ENCODE results near the gene ACSM5. TPM values are rescaled to one million over a fixed set of nuclear protein-coding genes. Genes with fewer than 3 reads are reported as not detected.

ACSM5 gene
- total RNA-seq, 1 donor from 2014 or later: 0.12 TPM

DNA sequence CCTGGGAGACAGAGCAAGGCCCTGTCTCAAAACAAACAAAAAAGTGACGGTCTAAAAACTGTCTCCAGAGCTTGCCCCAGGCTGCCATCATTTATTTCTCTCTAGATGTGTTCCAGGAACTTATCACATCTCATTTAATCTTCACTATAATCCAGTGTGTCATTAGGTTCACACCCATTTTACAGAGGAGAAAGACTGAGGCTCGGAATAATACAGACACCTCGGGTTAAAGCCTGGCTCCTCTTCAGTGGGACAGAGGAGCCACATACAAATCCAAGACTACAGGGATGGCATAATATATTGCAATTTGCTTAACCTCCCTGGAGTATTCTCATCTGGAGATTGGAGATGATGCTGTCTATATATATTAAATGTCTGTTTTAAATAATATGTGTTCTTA, 10.7 kb upstream of the ACSM5 start:
- H3K4me3 ChIP-seq (ENCODE audit: low read depth, low read length): no peak overlapping the region
- DNase-seq (ENCODE audit: low read depth): no peak
- TF ChIP-seq, protein P1, sequence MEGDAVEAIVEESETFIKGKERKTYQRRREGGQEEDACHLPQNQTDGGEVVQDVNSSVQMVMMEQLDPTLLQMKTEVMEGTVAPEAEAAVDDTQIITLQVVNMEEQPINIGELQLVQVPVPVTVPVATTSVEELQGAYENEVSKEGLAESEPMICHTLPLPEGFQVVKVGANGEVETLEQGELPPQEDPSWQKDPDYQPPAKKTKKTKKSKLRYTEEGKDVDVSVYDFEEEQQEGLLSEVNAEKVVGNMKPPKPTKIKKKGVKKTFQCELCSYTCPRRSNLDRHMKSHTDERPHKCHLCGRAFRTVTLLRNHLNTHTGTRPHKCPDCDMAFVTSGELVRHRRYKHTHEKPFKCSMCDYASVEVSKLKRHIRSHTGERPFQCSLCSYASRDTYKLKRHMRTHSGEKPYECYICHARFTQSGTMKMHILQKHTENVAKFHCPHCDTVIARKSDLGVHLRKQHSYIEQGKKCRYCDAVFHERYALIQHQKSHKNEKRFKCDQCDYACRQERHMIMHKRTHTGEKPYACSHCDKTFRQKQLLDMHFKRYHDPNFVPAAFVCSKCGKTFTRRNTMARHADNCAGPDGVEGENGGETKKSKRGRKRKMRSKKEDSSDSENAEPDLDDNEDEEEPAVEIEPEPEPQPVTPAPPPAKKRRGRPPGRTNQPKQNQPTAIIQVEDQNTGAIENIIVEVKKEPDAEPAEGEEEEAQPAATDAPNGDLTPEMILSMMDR (conservative IDR thresholded peaks at IDR 0.05; ENCODE audit: low read depth, low read length): no peak

DNA sequence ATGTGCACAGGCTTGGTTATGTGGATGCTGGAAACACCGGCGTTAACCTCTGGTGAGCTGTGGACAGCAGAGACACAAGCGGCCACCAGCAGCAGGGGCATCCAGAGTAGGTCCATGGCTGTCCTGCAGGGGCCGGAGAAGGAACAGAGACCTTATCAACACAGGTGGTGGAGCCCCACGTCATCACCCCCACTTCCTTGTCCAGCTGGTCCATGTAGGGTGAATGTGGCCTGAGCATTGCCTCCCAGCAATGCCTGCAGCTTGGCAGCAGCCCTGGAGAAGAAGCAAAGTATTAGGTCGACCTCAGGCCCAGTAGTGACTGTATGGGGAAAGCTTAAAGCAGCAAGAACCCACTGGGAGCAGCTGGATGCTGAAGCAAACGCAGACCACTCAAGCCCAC, 10.1 kb upstream of the ACSM5 start:
- TF ChIP-seq, protein P1 (conservative IDR thresholded peaks at IDR 0.05; ENCODE audit: low read depth, low read length): no peak
- DNase-seq (ENCODE audit: low read depth): no peak

DNA sequence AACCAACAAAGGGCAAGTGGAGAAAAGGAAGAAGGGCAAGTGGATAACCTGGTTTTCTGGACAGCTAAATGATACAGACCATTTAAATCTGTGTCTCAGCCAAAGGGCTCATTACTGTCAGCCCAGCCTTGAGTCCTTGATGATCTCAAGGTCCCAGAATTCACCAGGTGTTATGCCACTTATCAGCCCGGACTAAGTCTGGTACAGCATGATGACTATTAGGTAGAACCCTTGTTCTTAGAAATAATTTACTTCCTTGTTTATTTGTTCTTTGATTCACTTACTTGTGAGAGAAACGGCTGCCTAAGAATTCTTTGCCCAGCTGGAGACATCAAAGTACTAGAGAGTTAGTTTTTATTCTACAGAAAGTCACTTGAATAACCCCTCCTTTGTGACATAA, 8.3 kb upstream of the ACSM5 start:
- DNase-seq (ENCODE audit: low read depth): no peak
- TF ChIP-seq, protein P1 (conservative IDR thresholded peaks at IDR 0.05; ENCODE audit: low read depth, low read length): no peak
- H3K4me3 ChIP-seq (ENCODE audit: low read depth, low read length): no peak overlapping the region

More for the DNA sequence above, 10.1 kb upstream of the ACSM5 start:
- H3K4me3 ChIP-seq (ENCODE audit: low read depth, low read length): no peak overlapping the region

DNA sequence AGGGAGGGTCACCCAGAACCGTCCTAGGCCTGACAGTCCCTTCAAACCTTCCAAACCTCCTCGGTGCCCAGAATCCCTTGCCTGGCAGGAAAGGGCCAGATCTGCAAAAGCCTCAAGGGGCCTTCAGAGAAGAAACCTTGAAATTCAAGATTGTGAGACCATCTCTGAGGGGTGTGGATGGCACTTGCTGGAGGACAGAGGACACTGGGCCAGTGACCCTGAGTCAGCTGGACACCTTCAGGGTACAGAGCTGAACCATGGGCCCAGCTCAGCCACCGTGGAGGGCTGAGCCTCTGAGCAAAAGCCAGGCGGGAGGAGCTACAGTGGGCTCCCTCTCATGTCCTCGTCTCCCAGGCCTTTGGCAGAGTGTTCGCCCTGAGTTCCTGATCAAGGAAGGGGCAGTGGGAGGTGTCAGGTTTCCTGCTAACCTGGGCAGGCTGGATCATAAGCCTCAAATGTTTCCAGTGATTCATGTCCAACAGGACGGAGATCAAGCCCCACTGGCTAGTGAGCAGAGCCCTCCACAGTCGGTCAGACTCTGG, 7.8 kb upstream of the ACSM5 start:
- no peak overlapping the region for H3K4me3 ChIP-seq (ENCODE audit: low read depth, low read length)
- no peak for DNase-seq (ENCODE audit: low read depth)
- TF ChIP-seq, protein P1 (conservative IDR thresholded peaks at IDR 0.05; ENCODE audit: low read depth, low read length): no peak

DNA sequence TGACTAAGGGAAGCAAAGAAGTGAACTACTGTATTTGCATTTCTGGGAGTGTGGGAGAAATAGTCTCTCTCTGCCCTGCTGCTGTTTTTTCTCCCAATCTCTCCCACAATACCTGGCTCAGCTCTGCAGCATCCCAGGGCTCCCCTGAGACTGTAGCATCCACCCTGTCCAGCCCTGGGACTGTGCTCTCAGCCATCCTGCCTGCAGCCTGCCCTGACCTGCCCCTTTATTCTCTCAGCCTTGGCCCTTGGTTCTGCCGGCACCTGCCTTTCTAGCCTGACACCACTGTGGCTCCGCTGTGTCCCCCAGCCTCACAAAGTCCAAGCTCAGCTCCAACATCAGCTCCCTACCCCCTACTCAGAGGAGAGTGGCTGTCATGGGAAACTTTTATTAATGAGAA, 6.7 kb upstream of the ACSM5 start:
- TF ChIP-seq, protein P1 (conservative IDR thresholded peaks at IDR 0.05; ENCODE audit: low read depth, low read length): no peak

DNA sequence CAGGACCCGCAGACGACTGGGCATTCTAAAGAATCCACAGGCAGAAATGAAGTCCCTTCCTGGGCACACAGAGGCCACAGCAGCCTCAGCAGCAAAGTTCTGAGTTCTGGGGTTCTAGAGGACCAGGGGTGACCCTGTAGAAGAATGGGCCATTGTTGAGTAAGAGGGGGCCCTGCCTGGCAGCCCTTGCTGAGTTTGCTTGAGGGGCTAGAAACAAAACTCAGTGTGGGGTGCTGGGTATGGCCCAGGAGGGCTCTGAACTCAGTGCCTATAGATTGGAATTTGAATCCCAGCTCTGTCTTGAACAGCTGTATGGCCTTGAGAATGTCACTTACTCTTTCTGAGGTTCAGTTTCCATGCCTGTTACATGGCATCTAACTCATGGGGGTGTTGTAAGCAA, 4.7 kb upstream of the ACSM5 start, which contains the start of gene PDILT:
TSS of gene PDILT (minus strand) at position 101 of the 400 bp plus-strand sequence. CDS start 5,437 bp downstream, outside the sequence.
- TF ChIP-seq, protein P1 (conservative IDR thresholded peaks at IDR 0.05; ENCODE audit: low read depth, low read length): no peak
- no peak within 1 kb of the TSS for H3K4me3 ChIP-seq (ENCODE audit: low read depth, low read length)
- DNase-seq (ENCODE audit: low read depth): no peak

More for the DNA sequence above, 6.7 kb upstream of the ACSM5 start:
- DNase-seq (ENCODE audit: low read depth): no peak
- H3K4me3 ChIP-seq (ENCODE audit: low read depth, low read length): no peak overlapping the region

DNA sequence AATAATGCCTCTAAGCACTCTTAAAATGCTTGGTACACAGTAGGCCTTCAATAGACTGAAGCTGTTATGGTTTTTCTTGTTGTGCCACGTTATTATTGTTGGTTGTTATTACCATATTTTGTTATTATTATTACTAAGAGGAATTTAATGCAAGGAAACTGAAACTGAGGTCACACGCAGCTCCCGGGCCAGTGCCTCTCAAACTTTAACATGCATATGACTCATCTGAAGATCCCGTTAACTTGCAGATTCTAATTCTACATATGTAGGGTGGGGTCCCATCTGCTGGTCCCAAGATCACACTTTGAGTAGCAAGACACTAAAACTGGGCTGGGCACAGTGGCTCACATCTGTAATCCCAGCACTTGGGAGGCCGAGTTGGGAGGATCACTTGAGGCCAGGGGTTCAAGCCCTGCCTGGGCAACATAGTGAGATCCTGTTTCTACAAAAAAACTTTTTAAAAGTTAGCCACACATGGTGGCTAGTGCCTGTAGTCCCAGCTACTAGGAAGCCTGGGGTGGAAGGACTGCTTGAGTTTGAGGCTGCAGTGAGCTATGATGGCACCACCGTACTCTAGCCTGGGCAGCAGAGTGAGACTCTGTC, 888 bp downstream of the ACSM5 start:
- TF ChIP-seq, protein P1 (conservative IDR thresholded peaks at IDR 0.05; ENCODE audit: low read depth, low read length): no peak
- DNase-seq (ENCODE audit: low read depth): no peak
- H3K4me3 ChIP-seq (ENCODE audit: low read depth, low read length): peak overlapping the region; percentile 44

Data from epithelial cell of proximal tubule (primary cell).